C4-2B (cell line): ENCODE measurements around the gene C22orf39.

Source experiments
- CTCF ChIP-seq: fragments of 450-650 bp; conservative IDR thresholded peaks from 2 replicates; pipeline ENCODE4 v1.5.1; 2017; ENCODE audit warnings: mild to moderate bottlenecking
- ZFX ChIP-seq: fragments of 450-650 bp; IDR thresholded peaks from 2 replicates; pipeline ENCODE4 v1.6.1; 2017

- TF ChIP-seq CTCF (no peak), ZFX (no peak)
Measured at GRCh38 chr22:19473578-19473977, 26.1 kb upstream of the C22orf39 start.
